Bronchial epithelial cell (primary cell): ENCODE measurements around the gene TBCD. TPM values are rescaled to one million over a fixed set of nuclear protein-coding genes. Genes with fewer than 3 reads are reported as not detected.
"Not testable (repeated sequence)": the region's sequence is repeated elsewhere in the genome, so short reads cannot be mapped to it uniquely, and the experiment has no call there.

Experiments
- DNase-seq: peaks from one replicate; pipeline ENCODE4 v3.0.0-alpha.2; 2010; ENCODE audit warnings: low read depth
- FAIRE-seq: peaks from 2 replicates; lab custom pipeline; 2011; peaks lifted over from hg19 to GRCh38; lab: Jason Lieb, UNC
- H3K27me3 ChIP-seq: 2 replicates; pipeline ENCODE4 v1.5.1; 2011; ENCODE audit warnings: low read length; ENCODE audit not compliant: control insufficient read depth, insufficient read depth
- H3K36me3 ChIP-seq: 2 replicates; pipeline ENCODE4 v1.5.1; 2011; ENCODE audit warnings: low read length; ENCODE audit not compliant: control insufficient read depth, insufficient read depth
- H3K4me3 ChIP-seq: 2 replicates; pipeline ENCODE4 v1.5.1; 2011; ENCODE audit warnings: mild to moderate bottlenecking, low read depth, low read length, control low read depth
- total RNA-seq: library from RNA; depleted of rRNA; stranded (reverse); fragments of >200 nt; gene quantifications from 2 replicates; pipeline ENCODE4 v1.2.1, GENCODE V29; 2014
- TF ChIP-seq, protein P1 (sequence below): IDR thresholded peaks from 2 replicates; pipeline ENCODE4 v1.5.1; 2011; ENCODE audit warnings: mild to moderate bottlenecking, moderate library complexity, low read length, control low read depth, inconsistent platforms; ENCODE audit not compliant: insufficient read depth, severe bottlenecking

Gene TBCD
- total RNA-seq, 1 donor from 2014 or later: 22.6 TPM

DNA sequence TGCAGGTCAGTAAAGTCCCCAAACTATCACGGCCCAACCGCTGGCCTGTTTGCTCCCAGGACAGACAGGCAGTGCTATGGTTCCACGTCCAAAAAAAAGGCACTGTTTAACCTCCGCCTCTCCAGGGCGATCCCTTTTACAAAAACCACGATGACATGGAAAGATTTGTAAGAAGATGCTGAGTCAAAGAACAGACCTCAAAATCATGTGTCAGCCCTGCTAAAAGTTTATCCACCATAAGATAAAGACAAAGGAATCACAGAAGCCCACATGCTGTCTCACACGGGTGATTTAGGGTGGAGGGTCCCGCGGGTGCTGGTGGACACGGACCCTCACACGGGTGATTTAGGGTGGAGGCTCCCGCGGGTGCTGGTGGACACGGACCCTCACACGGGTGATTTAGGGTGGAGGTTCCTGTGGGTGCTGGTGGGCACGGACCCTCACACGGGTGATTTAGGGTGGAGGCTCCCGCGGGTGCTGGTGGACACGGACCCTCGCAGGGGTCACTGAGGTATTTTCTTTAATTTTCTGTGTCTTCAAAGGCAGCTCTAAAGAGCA is 210.4 kb downstream of the TBCD start:
- FAIRE-seq (peak; percentile 50), DNase-seq (no peak)
- no peak overlapping the region for H3K4me3 ChIP-seq
- H3K27me3 ChIP-seq: no peaks in the 10 kb centered on the region
- H3K36me3 ChIP-seq: peaks cover 1% of the 10 kb centered on the region
- TF ChIP-seq, protein P1, sequence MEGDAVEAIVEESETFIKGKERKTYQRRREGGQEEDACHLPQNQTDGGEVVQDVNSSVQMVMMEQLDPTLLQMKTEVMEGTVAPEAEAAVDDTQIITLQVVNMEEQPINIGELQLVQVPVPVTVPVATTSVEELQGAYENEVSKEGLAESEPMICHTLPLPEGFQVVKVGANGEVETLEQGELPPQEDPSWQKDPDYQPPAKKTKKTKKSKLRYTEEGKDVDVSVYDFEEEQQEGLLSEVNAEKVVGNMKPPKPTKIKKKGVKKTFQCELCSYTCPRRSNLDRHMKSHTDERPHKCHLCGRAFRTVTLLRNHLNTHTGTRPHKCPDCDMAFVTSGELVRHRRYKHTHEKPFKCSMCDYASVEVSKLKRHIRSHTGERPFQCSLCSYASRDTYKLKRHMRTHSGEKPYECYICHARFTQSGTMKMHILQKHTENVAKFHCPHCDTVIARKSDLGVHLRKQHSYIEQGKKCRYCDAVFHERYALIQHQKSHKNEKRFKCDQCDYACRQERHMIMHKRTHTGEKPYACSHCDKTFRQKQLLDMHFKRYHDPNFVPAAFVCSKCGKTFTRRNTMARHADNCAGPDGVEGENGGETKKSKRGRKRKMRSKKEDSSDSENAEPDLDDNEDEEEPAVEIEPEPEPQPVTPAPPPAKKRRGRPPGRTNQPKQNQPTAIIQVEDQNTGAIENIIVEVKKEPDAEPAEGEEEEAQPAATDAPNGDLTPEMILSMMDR: no peak

- FAIRE-seq (no peak), DNase-seq (peak; percentile 13)
- TF ChIP-seq, protein P1: peak; percentile 75
- H3K4me3 ChIP-seq: no peak overlapping the region
- H3K36me3 ChIP-seq: peaks cover 1% of the 10 kb centered on the region
- no peaks in the 10 kb centered on the region for H3K27me3 ChIP-seq
These were observed 211.5 kb downstream of the TBCD start for GRCh38 chr17:82963104-82963950.

GRCh38 chr17:82964451-82964850 is 212.6 kb downstream of the TBCD start:
- not testable (repeated sequence) for H3K4me3 ChIP-seq, DNase-seq, FAIRE-seq, H3K36me3 ChIP-seq, H3K27me3 ChIP-seq

DNA sequence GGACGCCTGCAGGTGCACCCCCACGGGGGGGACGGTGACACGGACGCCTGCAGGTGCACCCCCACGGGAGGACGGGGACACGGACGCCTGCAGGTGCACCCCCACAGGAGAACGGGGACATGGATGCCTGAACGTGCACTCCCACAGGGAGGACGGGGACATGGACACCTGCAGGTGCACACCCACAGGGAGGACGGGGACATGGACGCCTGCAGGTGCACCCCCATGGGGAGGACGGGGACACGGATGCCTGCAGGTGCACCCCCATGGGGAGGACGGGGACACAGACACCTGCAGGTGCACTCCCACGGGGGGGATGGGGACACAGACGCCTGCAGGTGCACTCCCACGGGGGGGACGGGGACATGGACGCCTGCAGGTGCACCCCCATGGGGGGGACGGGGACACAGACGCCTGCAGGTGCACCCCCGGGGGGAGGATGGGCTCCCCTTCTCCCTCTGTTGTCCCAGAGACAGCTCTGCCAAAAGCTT is 213.0 kb downstream of the TBCD start:
- TF ChIP-seq, protein P1: no peak
- DNase-seq (no peak), FAIRE-seq (no peak)
- H3K4me3 ChIP-seq: no peak overlapping the region
- no peaks in the 10 kb centered on the region for H3K27me3 ChIP-seq
- no peaks in the 10 kb centered on the region for H3K36me3 ChIP-seq

DNA sequence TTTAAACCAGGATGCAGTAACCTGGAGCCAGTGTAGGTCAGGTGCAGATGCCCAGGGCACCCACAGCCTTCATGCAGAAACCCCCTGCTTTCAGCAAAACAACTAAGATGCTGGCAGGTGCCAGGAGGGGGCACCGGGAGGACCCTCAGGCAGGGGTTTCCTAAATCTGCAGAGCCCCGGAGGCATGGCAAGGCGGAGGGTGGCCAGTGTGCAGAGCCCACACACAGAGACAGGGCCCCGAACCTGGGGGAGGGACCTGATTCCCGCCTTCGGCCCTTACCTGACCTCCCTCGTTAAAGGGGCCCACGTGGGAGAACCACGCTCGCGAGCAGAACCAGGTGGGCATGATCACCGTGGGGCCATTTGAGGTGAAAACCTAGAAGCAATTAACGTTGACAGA is 213.5 kb downstream of the TBCD start:
- Histone ChIP-seq H3K36me3 (no peaks in the 10 kb centered on the region), H3K27me3 (no peaks in the 10 kb centered on the region), H3K4me3 (no peak overlapping the region)
- TF ChIP-seq, protein P1: no peak
- DNase-seq (no peak), FAIRE-seq (no peak)

GRCh38 chr17:82966415-82966814 is 214.6 kb downstream of the TBCD start:
- Histone ChIP-seq H3K36me3 (no peaks in the 10 kb centered on the region), H3K27me3 (no peaks in the 10 kb centered on the region), H3K4me3 (no peak overlapping the region)
- FAIRE-seq: no peak
- no peak for DNase-seq
- TF ChIP-seq, protein P1: no peak
